ENCODE data around the gene PKP1.

Gene PKP1

GRCh38 chr1:201332616-201333335 lies 49.5 kb downstream of the PKP1 start:
- no peak for DNase-seq

GRCh38 chr1:201334325-201335173 lies 51.2 kb downstream of the PKP1 start:
- DNase-seq = no peak

GRCh38 chr1:201335174-201335870 lies 52.0 kb downstream of the PKP1 start:
- no peak for DNase-seq

- DNase-seq = no peak
These were observed 52.6 kb downstream of the PKP1 start for GRCh38 chr1:201335901-201336300.

- DNase-seq = no peak
These were observed 53.6 kb downstream of the PKP1 start for GRCh38 chr1:201336711-201337450.

GRCh38 chr1:201341377-201341776 lies 58.1 kb downstream of the PKP1 start:
- no peak for DNase-seq

GRCh38 chr1:201344206-201345080 lies 61.1 kb downstream of the PKP1 start:
- DNase-seq = no peak

GRCh38 chr1:201345081-201345355 lies 61.7 kb downstream of the PKP1 start:
- DNase-seq = no peak

- DNase-seq = no peak
These were observed 63.1 kb downstream of the PKP1 start for GRCh38 chr1:201346337-201346939.

GRCh38 chr1:201346987-201347386 lies 63.7 kb downstream of the PKP1 start:
- no peak for DNase-seq

GRCh38 chr1:201347498-201348210 lies 64.3 kb downstream of the PKP1 start:
- no peak for DNase-seq

GRCh38 chr1:201348211-201348566 lies 64.9 kb downstream of the PKP1 start:
- DNase-seq = no peak

GRCh38 chr1:201349092-201349491 lies 65.8 kb downstream of the PKP1 start:
- DNase-seq = no peak

GRCh38 chr1:201350361-201350725 lies 67.0 kb downstream of the PKP1 start:
- DNase-seq = no peak

GRCh38 chr1:201350884-201351283 lies 67.6 kb downstream of the PKP1 start:
- no peak for DNase-seq

- no peak for DNase-seq
These were observed 68.3 kb downstream of the PKP1 start for GRCh38 chr1:201351617-201352016.

GRCh38 chr1:201353186-201353940 lies 70.1 kb downstream of the PKP1 start:
- no peak for DNase-seq

GRCh38 chr1:201354151-201354900 lies 71.0 kb downstream of the PKP1 start:
- DNase-seq = no peak

GRCh38 chr1:201354901-201355295 lies 71.6 kb downstream of the PKP1 start:
- no peak for DNase-seq

GRCh38 chr1:201355471-201355870 lies 72.2 kb downstream of the PKP1 start:
- no peak for DNase-seq
